Calu3 (cell line): ENCODE results near the gene MRPL37. TPM values are rescaled to one million over a fixed set of nuclear protein-coding genes. Genes with fewer than 3 reads are reported as not detected.

Source experiments
- BruUV-seq: library from RNA; stranded (reverse); fragments of 400-500 nt; replicated peaks from 2 replicates; lab custom pipeline; 2021; lab: Mats Ljungman, UMichigan
- CTCF ChIA-PET: fragments of 300-600 bp; sonication (Branson Sonifier 250); formaldehyde crosslinking; loops from one replicate; lab custom pipeline; 2022; ENCODE audit warnings: antibody characterized with exemption; lab: Charles Lee
- DNase-seq: peaks from one replicate; pipeline ENCODE4 v3.0.0; 2022
- H3K27ac Mint-ChIP-seq: one replicate; pipeline ENCODE4 v1.8.0; 2022; ENCODE audit warnings: mixed read lengths; ENCODE audit not compliant: unreplicated experiment
- H3K27me3 Mint-ChIP-seq: one replicate; pipeline ENCODE4 v1.8.0; 2022; ENCODE audit warnings: mixed read lengths; ENCODE audit not compliant: unreplicated experiment
- H3K36me3 Mint-ChIP-seq: one replicate; pipeline ENCODE4 v1.8.0; 2022; ENCODE audit warnings: mild to moderate bottlenecking, moderate library complexity, mixed read lengths; ENCODE audit not compliant: insufficient read depth, unreplicated experiment
- H3K4me1 Mint-ChIP-seq: one replicate; pipeline ENCODE4 v1.8.0; 2022; ENCODE audit warnings: mild to moderate bottlenecking, low read depth, mixed read lengths; ENCODE audit not compliant: unreplicated experiment
- H3K4me3 Mint-ChIP-seq: one replicate; pipeline ENCODE4 v1.8.0; 2022; ENCODE audit warnings: mild to moderate bottlenecking, low read depth, moderate library complexity, mixed read lengths; ENCODE audit not compliant: unreplicated experiment
- H3K9me3 Mint-ChIP-seq: one replicate; pipeline ENCODE4 v1.8.0; 2022; ENCODE audit warnings: low read depth, mixed read lengths; ENCODE audit not compliant: unreplicated experiment
- intact Hi-C: fragments of 100-400 bp; cut with micrococcal nuclease; formaldehyde crosslinking; loops from one replicate; pipeline ENCODE4 v1.10.0; 2022; ENCODE audit not compliant: unreplicated experiment
- total RNA-seq: library from RNA; stranded (reverse); gene quantifications from 2 replicates; pipeline ENCODE4 v1.2.3, GENCODE V29; 2022
- TF ChIP-seq, protein P1 (sequence below): fragments of 200-600 bp; IDR thresholded peaks from one replicate; pipeline ENCODE4 v1.8.0; 2022; ENCODE audit warnings: antibody characterized with exemption; ENCODE audit not compliant: unreplicated experiment

MRPL37 gene
- total RNA-seq, 1 experiment from 2014 or later: 105 TPM

DNA sequence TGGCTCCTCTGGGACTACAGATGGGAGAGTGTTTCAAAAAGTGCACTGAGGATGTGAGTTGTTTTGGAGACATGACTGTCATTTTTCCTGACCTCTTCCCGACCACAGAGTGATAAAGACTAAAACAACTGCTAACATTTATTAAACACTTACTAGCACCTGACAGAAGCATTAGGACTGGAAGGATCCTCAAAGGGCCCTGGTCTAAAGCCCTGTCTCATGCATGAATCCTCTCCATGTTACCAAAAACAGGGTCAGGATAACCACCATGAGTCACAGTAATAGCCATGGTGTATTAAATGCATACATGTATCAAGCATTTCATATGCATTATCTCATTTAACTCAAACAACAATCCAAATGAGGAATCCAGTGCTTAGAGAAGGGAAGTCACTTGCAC, 11.7 kb upstream of the MRPL37 start:
- H3K4me1 Mint-ChIP-seq: no peaks in the 10 kb centered on the region
- no peaks in the 10 kb centered on the region for H3K9me3 Mint-ChIP-seq
- TF ChIP-seq, protein P1, sequence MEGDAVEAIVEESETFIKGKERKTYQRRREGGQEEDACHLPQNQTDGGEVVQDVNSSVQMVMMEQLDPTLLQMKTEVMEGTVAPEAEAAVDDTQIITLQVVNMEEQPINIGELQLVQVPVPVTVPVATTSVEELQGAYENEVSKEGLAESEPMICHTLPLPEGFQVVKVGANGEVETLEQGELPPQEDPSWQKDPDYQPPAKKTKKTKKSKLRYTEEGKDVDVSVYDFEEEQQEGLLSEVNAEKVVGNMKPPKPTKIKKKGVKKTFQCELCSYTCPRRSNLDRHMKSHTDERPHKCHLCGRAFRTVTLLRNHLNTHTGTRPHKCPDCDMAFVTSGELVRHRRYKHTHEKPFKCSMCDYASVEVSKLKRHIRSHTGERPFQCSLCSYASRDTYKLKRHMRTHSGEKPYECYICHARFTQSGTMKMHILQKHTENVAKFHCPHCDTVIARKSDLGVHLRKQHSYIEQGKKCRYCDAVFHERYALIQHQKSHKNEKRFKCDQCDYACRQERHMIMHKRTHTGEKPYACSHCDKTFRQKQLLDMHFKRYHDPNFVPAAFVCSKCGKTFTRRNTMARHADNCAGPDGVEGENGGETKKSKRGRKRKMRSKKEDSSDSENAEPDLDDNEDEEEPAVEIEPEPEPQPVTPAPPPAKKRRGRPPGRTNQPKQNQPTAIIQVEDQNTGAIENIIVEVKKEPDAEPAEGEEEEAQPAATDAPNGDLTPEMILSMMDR: no peak
- CTCF ChIA-PET: no interaction called here
- H3K27me3 Mint-ChIP-seq: no peaks in the 10 kb centered on the region
- no peak for DNase-seq
- H3K27ac Mint-ChIP-seq: no peak overlapping the region
- H3K36me3 Mint-ChIP-seq: no peaks in the 10 kb centered on the region
- intact Hi-C loops: no loop called here
- BruUV-seq: no TSS peak
- H3K4me3 Mint-ChIP-seq: no peak overlapping the region

DNA sequence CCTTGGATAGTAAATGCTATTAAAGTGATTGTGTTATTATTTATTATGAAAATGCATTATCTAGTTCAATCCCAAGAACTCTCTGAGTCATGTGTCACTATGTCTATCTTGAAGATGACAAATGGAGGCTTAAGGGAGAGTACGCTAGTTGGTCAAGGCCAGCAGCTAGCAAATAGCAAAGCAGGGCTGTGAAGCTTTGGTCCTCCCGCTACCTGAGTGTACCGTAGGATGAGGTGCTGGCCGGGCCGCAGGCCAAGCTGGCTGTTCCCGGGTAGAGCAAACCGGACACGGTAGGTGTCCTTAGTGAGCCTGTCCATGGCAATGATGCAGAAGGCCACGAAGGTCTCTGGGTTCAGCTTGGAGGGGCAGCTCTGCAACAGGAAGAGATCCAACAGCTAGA, 9.4 kb upstream of the MRPL37 start:
- CTCF ChIA-PET: interaction anchor here (1.3 kb wide), 1 partner anchor 9 kb away, joined by 3 read pairs; the partner anchor contains the start of genes CYB5RL and MRPL37
- no peaks in the 10 kb centered on the region for H3K27me3 Mint-ChIP-seq
- no peaks in the 10 kb centered on the region for H3K36me3 Mint-ChIP-seq
- no TSS peak for BruUV-seq
- DNase-seq: no peak
- H3K27ac Mint-ChIP-seq: no peak overlapping the region
- H3K9me3 Mint-ChIP-seq: no peaks in the 10 kb centered on the region
- no peak overlapping the region for H3K4me3 Mint-ChIP-seq
- no peaks in the 10 kb centered on the region for H3K4me1 Mint-ChIP-seq
- TF ChIP-seq, protein P1: no peak
- intact Hi-C loops: no loop called here

DNA sequence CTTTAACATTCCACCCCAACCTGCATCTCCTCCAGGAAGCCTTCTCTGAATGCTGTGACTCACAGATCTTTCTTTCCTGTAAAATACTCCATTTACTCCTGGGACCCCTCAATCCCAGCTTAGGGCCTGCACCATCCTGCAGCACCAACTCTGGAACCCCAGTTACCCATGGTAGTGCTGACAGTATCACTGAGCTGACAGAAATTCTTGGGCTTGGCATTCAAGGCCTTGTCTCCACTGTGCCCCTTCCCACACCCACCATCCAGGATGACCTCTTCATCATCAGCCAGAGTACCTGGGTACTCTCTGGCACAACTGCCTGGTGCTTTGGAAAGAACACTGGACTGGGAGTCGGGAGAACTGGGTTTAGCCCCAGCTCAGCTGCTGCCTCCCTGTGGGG, 8.4 kb upstream of the MRPL37 start:
- TF ChIP-seq, protein P1: no peak
- Mint-ChIP-seq H3K36me3 (no peaks in the 10 kb centered on the region), H3K27ac (no peak overlapping the region), H3K9me3 (no peaks in the 10 kb centered on the region), H3K4me1 (no peaks in the 10 kb centered on the region), H3K4me3 (no peak overlapping the region), H3K27me3 (no peaks in the 10 kb centered on the region)
- CTCF ChIA-PET: no interaction called here
- no peak for DNase-seq
- no TSS peak for BruUV-seq
- intact Hi-C loops: no loop called here

DNA sequence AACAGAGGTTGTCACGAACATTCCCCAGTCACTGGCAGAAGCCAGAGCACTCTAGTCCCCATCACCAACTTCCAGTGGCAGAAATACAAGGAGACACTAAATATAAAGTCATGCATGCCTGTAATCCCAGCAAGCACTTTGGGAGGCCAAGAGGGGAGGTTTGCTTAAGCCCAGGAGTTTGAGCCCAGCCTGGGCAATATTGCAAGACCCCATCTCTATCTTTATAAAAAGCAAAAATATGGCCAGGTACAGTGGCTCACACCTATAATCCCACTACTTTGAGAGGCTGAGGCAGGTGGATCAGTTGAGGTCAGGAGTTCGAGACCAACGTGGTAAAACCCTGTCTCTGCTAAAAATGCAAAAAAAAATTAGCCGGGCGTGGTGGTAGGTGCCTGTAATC, 6.5 kb upstream of the MRPL37 start:
- CTCF ChIA-PET: interaction anchor here (0.6 to 0.7 kb wide), 2 partner anchors 180 to 218 kb away, joined by 4 to 5 read pairs; no protein-coding TSS in a partner anchor
- Mint-ChIP-seq H3K27ac (no peak overlapping the region), H3K4me1 (no peaks in the 10 kb centered on the region), H3K9me3 (no peaks in the 10 kb centered on the region), H3K27me3 (no peaks in the 10 kb centered on the region), H3K4me3 (no peak overlapping the region), H3K36me3 (no peaks in the 10 kb centered on the region)
- BruUV-seq: no TSS peak
- no peak for DNase-seq
- intact Hi-C loops: no loop called here
- TF ChIP-seq, protein P1: no peak
